ENCODE measurements around the gene PPP2R3B. TPM values are rescaled to one million over a fixed set of nuclear protein-coding genes. Genes with fewer than 3 reads are reported as not detected.

Gene PPP2R3B
- total and polyA plus RNA-seq, 2 of the 13 experiments (the other 11 are each of a cell fraction or from before 2014, with no cell fraction given): 17.0 to 21.4 TPM

GRCh38 chrX:367349-367748 lies 19.4 kb downstream of the PPP2R3B start:
- Histone ChIP-seq H2AFZ (ENCODE audit: low read length) (no peak overlapping the region), H3K79me2 (ENCODE audit: insufficient read depth, low read length) (peaks cover 4% of the 10 kb centered on the region), H3K4me2 (ENCODE audit: low read depth, low read length) (no peak overlapping the region), H3K27me3 (ENCODE audit: control insufficient read depth in 1 of 2, insufficient read depth in 2 of 2, low read length in 2 of 2) (no peaks in the 10 kb centered on the region), H3K9ac (ENCODE audit: insufficient read depth, low read depth, low read length) (no peak overlapping the region), H3K4me1 (ENCODE audit: insufficient read depth, low read length) (peaks cover 7% of the 10 kb centered on the region), H3K36me3 (replicated peaks in 1 of 2; ENCODE audit: control insufficient read depth in 1 of 2, insufficient read depth in 2 of 2, low read length in 2 of 2) (no peaks in the 10 kb centered on the region), H3K4me3 (replicated peaks in 1 of 3; ENCODE audit: insufficient read depth in 1 of 3, low read depth in 2 of 3, low read length in 3 of 3) (no peak overlapping the region), H3K9me3 (ENCODE audit: low read length) (no peaks in the 10 kb centered on the region), H4K20me1 (ENCODE audit: insufficient read depth, low read length) (0 out of 2 replicates have a peak, but pooled peaks cover 2% of the 10 kb centered on the region), H3K27ac (ENCODE audit: extremely low read length, insufficient read depth, low read length) (no peak overlapping the region)
- intact Hi-C loops (cut with micrococcal nuclease; ENCODE audit: unreplicated experiment) (no loop called here), in situ Hi-C loops (cut with HindIII; ENCODE audit: extremely low pct_ligation_motif_present, low pct_unique_long_range_greater_than_20kb) (no loop called here)
- no peak for DNase-seq (ENCODE audit: low spot score)
- 90% methylated on average over 16 of the region's 16 CpGs for WGBS (ENCODE audit: low lambda C conversion rate)
- ATAC-seq: no peak
- ChIA-PET POLR2A (no interaction called here), CTCF (ENCODE audit: low intra/inter-chr PET ratio, low total read pairs) (no interaction called here)
- TF ChIP-seq ZNF761 (CRISPR knock-in tag; conservative IDR thresholded peaks at IDR 0.05): no peak
- TF ChIP-seq, protein P1, sequence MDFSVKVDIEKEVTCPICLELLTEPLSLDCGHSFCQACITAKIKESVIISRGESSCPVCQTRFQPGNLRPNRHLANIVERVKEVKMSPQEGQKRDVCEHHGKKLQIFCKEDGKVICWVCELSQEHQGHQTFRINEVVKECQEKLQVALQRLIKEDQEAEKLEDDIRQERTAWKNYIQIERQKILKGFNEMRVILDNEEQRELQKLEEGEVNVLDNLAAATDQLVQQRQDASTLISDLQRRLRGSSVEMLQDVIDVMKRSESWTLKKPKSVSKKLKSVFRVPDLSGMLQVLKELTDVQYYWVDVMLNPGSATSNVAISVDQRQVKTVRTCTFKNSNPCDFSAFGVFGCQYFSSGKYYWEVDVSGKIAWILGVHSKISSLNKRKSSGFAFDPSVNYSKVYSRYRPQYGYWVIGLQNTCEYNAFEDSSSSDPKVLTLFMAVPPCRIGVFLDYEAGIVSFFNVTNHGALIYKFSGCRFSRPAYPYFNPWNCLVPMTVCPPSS (IDR thresholded peaks at IDR 0.05): no peak
- no peak for TF ChIP-seq ATF7 (IDR thresholded peaks at IDR 0.05)
- TF ChIP-seq ATF7 (CRISPR knock-in tag; IDR thresholded peaks at IDR 0.05): no peak
- TF ChIP-seq MEIS1 (CRISPR knock-in tag; IDR thresholded peaks at IDR 0.05; ENCODE audit: borderline replicate concordance): no peak
- no peak for TF ChIP-seq ZFP62 (CRISPR knock-in tag; IDR thresholded peaks at IDR 0.05)
- TF ChIP-seq, protein P2, sequence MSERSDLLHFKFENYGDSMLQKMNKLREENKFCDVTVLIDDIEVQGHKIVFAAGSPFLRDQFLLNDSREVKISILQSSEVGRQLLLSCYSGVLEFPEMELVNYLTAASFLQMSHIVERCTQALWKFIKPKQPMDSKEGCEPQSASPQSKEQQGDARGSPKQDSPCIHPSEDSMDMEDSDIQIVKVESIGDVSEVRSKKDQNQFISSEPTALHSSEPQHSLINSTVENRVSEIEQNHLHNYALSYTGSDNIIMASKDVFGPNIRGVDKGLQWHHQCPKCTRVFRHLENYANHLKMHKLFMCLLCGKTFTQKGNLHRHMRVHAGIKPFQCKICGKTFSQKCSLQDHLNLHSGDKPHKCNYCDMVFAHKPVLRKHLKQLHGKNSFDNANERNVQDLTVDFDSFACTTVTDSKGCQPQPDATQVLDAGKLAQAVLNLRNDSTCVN (CRISPR knock-in tag; IDR thresholded peaks at IDR 0.05; ENCODE audit: borderline replicate concordance): no peak
- FAIRE-seq: no peak
- BruUV-seq (replicated peaks): no TSS peak

All from HepG2 (cell line).